ENCODE results near the gene IDH3G. TPM values are rescaled to one million over a fixed set of nuclear protein-coding genes. Genes with fewer than 3 reads are reported as not detected.

IDH3G gene
- total and polyA plus RNA-seq, 2 donors (not counting 1 experiment from before 2014, with no cell fraction given), result 62.8 to 122 TPM

DNA sequence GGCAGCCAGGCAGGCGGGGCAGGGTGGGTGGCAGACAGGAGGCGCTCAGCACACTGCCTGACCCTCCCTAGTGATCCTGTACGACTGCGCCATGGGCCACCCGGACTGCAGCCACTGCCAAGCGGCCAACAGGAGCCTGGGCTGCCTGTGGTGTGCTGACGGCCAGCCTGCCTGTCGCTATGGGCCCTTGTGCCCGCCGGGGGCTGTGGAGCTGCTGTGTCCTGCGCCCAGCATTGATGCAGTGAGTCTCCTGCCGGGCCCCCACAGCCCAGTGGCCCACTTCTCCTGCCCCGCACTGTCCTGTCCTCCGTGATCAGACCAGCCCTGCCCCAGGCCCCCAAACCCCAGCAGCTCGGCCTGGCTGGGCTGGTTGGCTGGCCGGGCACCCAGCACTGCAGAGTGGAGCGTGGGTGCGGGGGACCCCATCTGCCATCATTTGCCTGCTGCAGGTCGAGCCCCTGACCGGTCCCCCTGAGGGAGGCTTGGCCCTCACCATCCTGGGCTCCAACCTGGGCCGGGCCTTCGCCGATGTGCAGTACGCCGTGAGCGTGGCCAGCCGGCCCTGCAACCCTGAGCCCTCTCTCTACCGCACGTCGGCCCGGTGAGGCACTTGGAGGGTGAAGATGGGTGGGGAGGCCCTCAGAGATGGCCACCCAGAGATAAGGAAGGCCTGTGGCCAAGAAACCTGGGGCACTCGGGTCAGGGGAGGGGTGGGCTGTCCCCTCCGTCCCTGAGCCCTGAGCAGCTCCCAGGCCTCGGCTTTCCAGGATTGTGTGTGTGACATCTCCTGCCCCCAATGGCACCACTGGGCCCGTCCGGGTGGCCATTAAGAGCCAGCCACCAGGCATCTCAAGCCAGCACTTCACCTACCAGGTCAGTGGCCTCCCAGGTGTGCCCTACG, 22.5 kb downstream of the IDH3G start:
- Histone ChIP-seq H3K79me2 (ENCODE audit: control insufficient read depth, insufficient read depth, low read length) (no peaks in the 10 kb centered on the region), H3K9me3 (ENCODE audit: control extremely low read depth in 1 of 3, control insufficient read depth in 2 of 3, insufficient read depth in 1 of 3, low read length in 2 of 3) (no peaks in the 10 kb centered on the region), H3K4me1 (ENCODE audit: control insufficient read depth in 2 of 2, insufficient read depth in 2 of 2, low read length in 2 of 2) (peaks cover 0 to 4% of the 10 kb centered on the region in 2 donors), H3K27ac (ENCODE audit: low read length in 2 of 2) (no peak overlapping the region), H3K27me3 (replicated peaks in 1 of 4; ENCODE audit: control extremely low read depth in 1 of 4, control insufficient read depth in 3 of 4, insufficient read depth in 4 of 4, low read length in 3 of 4) (no peaks in the 10 kb centered on the region), H3K4me3 (ENCODE audit: control extremely low read depth in 1 of 5, extremely low read depth in 1 of 5, insufficient read depth in 1 of 5, low read depth in 2 of 5, low read length in 4 of 5) (no peak overlapping the region), H2AFZ (ENCODE audit: insufficient read depth, low read depth, low read length, poor library complexity, severe bottlenecking) (no peak overlapping the region), H3K9ac (ENCODE audit: low read length) (no peak overlapping the region), H3K4me2 (replicated peaks; ENCODE audit: low read depth, low read length, poor library complexity, severe bottlenecking) (no peak overlapping the region), H3K36me3 (replicated peaks in 1 of 2; ENCODE audit: control extremely low read depth in 1 of 2, control insufficient read depth in 1 of 2, extremely low read depth in 1 of 2, insufficient read depth in 2 of 2, low read length in 1 of 2) (no peaks in the 10 kb centered on the region), H4K20me1 (ENCODE audit: control insufficient read depth, insufficient read depth, low read length, poor library complexity, severe bottlenecking) (no peaks in the 10 kb centered on the region)
- H3K4me3 Mint-ChIP-seq, result no peak overlapping the region
- DNase-seq (no peak), ATAC-seq (ENCODE audit: low read depth) (no peak)
- 92% methylated on average over 27 of the region's 37 CpGs for WGBS (ENCODE audit: insufficient coverage)
- TF ChIP-seq, protein P1, sequence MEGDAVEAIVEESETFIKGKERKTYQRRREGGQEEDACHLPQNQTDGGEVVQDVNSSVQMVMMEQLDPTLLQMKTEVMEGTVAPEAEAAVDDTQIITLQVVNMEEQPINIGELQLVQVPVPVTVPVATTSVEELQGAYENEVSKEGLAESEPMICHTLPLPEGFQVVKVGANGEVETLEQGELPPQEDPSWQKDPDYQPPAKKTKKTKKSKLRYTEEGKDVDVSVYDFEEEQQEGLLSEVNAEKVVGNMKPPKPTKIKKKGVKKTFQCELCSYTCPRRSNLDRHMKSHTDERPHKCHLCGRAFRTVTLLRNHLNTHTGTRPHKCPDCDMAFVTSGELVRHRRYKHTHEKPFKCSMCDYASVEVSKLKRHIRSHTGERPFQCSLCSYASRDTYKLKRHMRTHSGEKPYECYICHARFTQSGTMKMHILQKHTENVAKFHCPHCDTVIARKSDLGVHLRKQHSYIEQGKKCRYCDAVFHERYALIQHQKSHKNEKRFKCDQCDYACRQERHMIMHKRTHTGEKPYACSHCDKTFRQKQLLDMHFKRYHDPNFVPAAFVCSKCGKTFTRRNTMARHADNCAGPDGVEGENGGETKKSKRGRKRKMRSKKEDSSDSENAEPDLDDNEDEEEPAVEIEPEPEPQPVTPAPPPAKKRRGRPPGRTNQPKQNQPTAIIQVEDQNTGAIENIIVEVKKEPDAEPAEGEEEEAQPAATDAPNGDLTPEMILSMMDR (IDR thresholded peaks at IDR 0.05), result no peak
- TF ChIP-seq EZH2 (IDR thresholded peaks at IDR 0.05; ENCODE audit: borderline replicate concordance, insufficient read depth, low read depth, low read length, poor library complexity, severe bottlenecking), result no peak
- no peaks in the 10 kb centered on the region for H3K9me3 Mint-ChIP-seq (ENCODE audit: insufficient read depth)
- no peak overlapping the region for H3K27ac Mint-ChIP-seq
- CTCF ChIA-PET, result no interaction called here
- H3K4me1 Mint-ChIP-seq, result peaks cover 4% of the 10 kb centered on the region
- no peaks in the 10 kb centered on the region for H3K27me3 Mint-ChIP-seq
- POLR2A ChIA-PET, result no interaction called here
- intact Hi-C loops (cut with micrococcal nuclease), result no loop called here
